ENCODE measurements around the gene NUDT21.

GRCh38 chr16:56478281-56479049 is 27.3 kb upstream of the NUDT21 start:
- no peak for TF ChIP-seq CTCF (IDR thresholded peaks at IDR 0.05 in 2 of 3, conservative IDR thresholded peaks at IDR 0.05 in 1 of 3; ENCODE audit: borderline replicate concordance in 1 of 3, insufficient read depth in 1 of 3, low read depth in 2 of 3, low read length in 2 of 3)
- TF ChIP-seq YY1 (IDR thresholded peaks at IDR 0.05; ENCODE audit: extremely low read depth, insufficient replicate concordance, low read depth, low read length): no peak
- no peak for TF ChIP-seq EZH2phosphoT487 (IDR thresholded peaks at IDR 0.05; ENCODE audit: borderline replicate concordance)
- no peak for TF ChIP-seq RAD21 (IDR thresholded peaks at IDR 0.05; ENCODE audit: low read depth)
- TF ChIP-seq TCF7L2 (IDR thresholded peaks at IDR 0.05; ENCODE audit: borderline replicate concordance, extremely low read depth, insufficient read depth, insufficient read length): no peak
- no peak for TF ChIP-seq REST (IDR thresholded peaks at IDR 0.05; ENCODE audit: low read depth)
- no peak for TF ChIP-seq EZH2 (IDR thresholded peaks at IDR 0.05)
- no peak for TF ChIP-seq ZBTB33 (IDR thresholded peaks at IDR 0.05; ENCODE audit: extremely low read depth, insufficient replicate concordance, low read length)
- no peak for TF ChIP-seq POLR2AphosphoS5 (IDR thresholded peaks at IDR 0.05; ENCODE audit: low read depth, low read length)
- TF ChIP-seq SRF (IDR thresholded peaks at IDR 0.05; ENCODE audit: low read depth): no peak
- TF ChIP-seq MAX (IDR thresholded peaks at IDR 0.05): no peak
- TF ChIP-seq JUND (IDR thresholded peaks at IDR 0.05): no peak

All from HCT116 (cell line).